GM18508 (cell line): ENCODE results near the gene PI4KA.

Experiments
- ATAC-seq: cut with Tn5 transposase; IDR thresholded peaks from one replicate; pipeline ENCODE4 v1.9.1; 2021; ENCODE audit warnings: moderate number of reproducible peaks; ENCODE audit not compliant: insufficient read depth, unreplicated experiment

Gene PI4KA

GRCh38 chr22:20756846-20757245 is 101.8 kb downstream of the PI4KA start:
- no peak for ATAC-seq

- ATAC-seq = no peak
Measured at GRCh38 chr22:20752873-20753272, 105.7 kb downstream of the PI4KA start.

GRCh38 chr22:20752104-20752741 is 106.4 kb downstream of the PI4KA start:
- ATAC-seq = no peak

GRCh38 chr22:20751185-20751851 is 107.3 kb downstream of the PI4KA start:
- ATAC-seq = no peak

GRCh38 chr22:20750461-20751184 is 108.0 kb downstream of the PI4KA start:
- ATAC-seq = no peak

GRCh38 chr22:20749453-20749852 is 109.2 kb downstream of the PI4KA start:
- ATAC-seq = no peak

- ATAC-seq = no peak
Measured at GRCh38 chr22:20748731-20749428, 109.7 kb downstream of the PI4KA start.

GRCh38 chr22:20748082-20748481 is 110.5 kb downstream of the PI4KA start:
- no peak for ATAC-seq

- ATAC-seq = no peak
Measured at GRCh38 chr22:20747223-20747622, 111.4 kb downstream of the PI4KA start.

- ATAC-seq = no peak
Measured at GRCh38 chr22:20746431-20747189, 112.0 kb downstream of the PI4KA start.

GRCh38 chr22:20745119-20745518 is 113.5 kb downstream of the PI4KA start:
- ATAC-seq = no peak

GRCh38 chr22:20744456-20744855 is 114.2 kb downstream of the PI4KA start:
- ATAC-seq = no peak

GRCh38 chr22:20742764-20743163 is 115.8 kb downstream of the PI4KA start:
- ATAC-seq = no peak

GRCh38 chr22:20741634-20742581 is 116.7 kb downstream of the PI4KA start:
- no peak for ATAC-seq

- no peak for ATAC-seq
Measured at GRCh38 chr22:20741008-20741633, 117.5 kb downstream of the PI4KA start.

GRCh38 chr22:20740222-20740951 is 118.2 kb downstream of the PI4KA start:
- ATAC-seq = no peak

- ATAC-seq = no peak
Measured at GRCh38 chr22:20738394-20739089, 120.1 kb downstream of the PI4KA start.
